ENCODE data around the gene ESR1.

GRCh38 chr6:152004036-152004566, 196.6 kb downstream of the ESR1 start:
- TF ChIP-seq CREB1 (CRISPR knock-in tag; IDR thresholded peaks at IDR 0.05) (no peak), CTCF (IDR thresholded peaks at IDR 0.05) (no peak), USF2 (CRISPR knock-in tag; IDR thresholded peaks at IDR 0.05) (no peak), ZNF232 (CRISPR knock-in tag; IDR thresholded peaks at IDR 0.05) (no peak), SP1 (CRISPR knock-in tag; conservative IDR thresholded peaks at IDR 0.05) (no peak), GRHL2 (CRISPR knock-in tag; IDR thresholded peaks at IDR 0.05; ENCODE audit: insufficient replicate concordance, severe bottlenecking) (no peak), ATF6 (CRISPR knock-in tag; IDR thresholded peaks at IDR 0.05) (no peak), ZNF671 (CRISPR knock-in tag; IDR thresholded peaks at IDR 0.05) (no peak), ATF2 (CRISPR knock-in tag; IDR thresholded peaks at IDR 0.05; ENCODE audit: borderline replicate concordance, low read depth) (no peak), FOXK1 (CRISPR knock-in tag; IDR thresholded peaks at IDR 0.05) (no peak)
